ENCODE data around the gene PEAR1.

- TF ChIP-seq, protein P1, sequence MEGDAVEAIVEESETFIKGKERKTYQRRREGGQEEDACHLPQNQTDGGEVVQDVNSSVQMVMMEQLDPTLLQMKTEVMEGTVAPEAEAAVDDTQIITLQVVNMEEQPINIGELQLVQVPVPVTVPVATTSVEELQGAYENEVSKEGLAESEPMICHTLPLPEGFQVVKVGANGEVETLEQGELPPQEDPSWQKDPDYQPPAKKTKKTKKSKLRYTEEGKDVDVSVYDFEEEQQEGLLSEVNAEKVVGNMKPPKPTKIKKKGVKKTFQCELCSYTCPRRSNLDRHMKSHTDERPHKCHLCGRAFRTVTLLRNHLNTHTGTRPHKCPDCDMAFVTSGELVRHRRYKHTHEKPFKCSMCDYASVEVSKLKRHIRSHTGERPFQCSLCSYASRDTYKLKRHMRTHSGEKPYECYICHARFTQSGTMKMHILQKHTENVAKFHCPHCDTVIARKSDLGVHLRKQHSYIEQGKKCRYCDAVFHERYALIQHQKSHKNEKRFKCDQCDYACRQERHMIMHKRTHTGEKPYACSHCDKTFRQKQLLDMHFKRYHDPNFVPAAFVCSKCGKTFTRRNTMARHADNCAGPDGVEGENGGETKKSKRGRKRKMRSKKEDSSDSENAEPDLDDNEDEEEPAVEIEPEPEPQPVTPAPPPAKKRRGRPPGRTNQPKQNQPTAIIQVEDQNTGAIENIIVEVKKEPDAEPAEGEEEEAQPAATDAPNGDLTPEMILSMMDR (conservative IDR thresholded peaks at IDR 0.05; ENCODE audit: low read length): no peak
- no peak for TF ChIP-seq EZH2phosphoT487 (IDR thresholded peaks at IDR 0.05; ENCODE audit: borderline replicate concordance, low read depth, low read length)
Observed at GRCh38 chr1:156906206-156906906, 12.8 kb downstream of the PEAR1 start.
